ENCODE results near the gene LIPC.

- TF ChIP-seq POLR2A (conservative IDR thresholded peaks at IDR 0.05) (no peak), RREB1 (CRISPR knock-in tag; IDR thresholded peaks at IDR 0.05) (no peak), CREB3 (tag; conservative IDR thresholded peaks at IDR 0.05; ENCODE audit: low read depth) (no peak), NCOR1 (IDR thresholded peaks at IDR 0.05) (no peak), TAF1 (IDR thresholded peaks at IDR 0.05; ENCODE audit: control insufficient read depth, extremely low read depth, insufficient read depth, low read length, severe bottlenecking) (no peak), EP300 (IDR thresholded peaks at IDR 0.05; ENCODE audit: low read length) (no peak), ARID3A (IDR thresholded peaks at IDR 0.05; ENCODE audit: borderline replicate concordance, low read depth, low read length) (no peak), RNF2 (IDR thresholded peaks at IDR 0.05) (no peak), ZNF408 (CRISPR knock-in tag; IDR thresholded peaks at IDR 0.05; ENCODE audit: low read depth) (no peak)
These were observed 22.4 kb downstream of the LIPC start for GRCh38 chr15:58453931-58454793.
